ENCODE results near the gene ARHGEF16.

The ARHGEF16 gene

GRCh38 chr1:3432306-3432705 lies 22.2 kb upstream of the ARHGEF16 start:
- Histone ChIP-seq H3K36me3 (no peaks in the 10 kb centered on the region), H3K4me2 (no peak overlapping the region), H3K27me3 (peaks cover 4 to 50% (median 22%) of the 10 kb centered on the region in 11 experiments; a peak in 12 of 22 replicates), H3K9me3 (replicated peaks in 1 of 11) (no peaks in the 10 kb centered on the region), H3K27ac (no peak overlapping the region), H3K4me1 (no peaks in the 10 kb centered on the region), H4K20me1 (peaks cover 0 to 63% (median 0%) of the 10 kb centered on the region in 11 experiments; a peak in 8 of 22 replicates), H3K4me3 (no peak overlapping the region), H3K9ac (no peak overlapping the region)
- TF ChIP-seq Cebpa-rat (IDR thresholded peaks at IDR 0.05), result no peak

GRCh38 chr1:3433076-3433475 lies 21.4 kb upstream of the ARHGEF16 start:
- no peaks in the 10 kb centered on the region for H3K9me3 ChIP-seq (replicated peaks in 1 of 11)
- no peaks in the 10 kb centered on the region for H3K36me3 ChIP-seq
- H3K9ac ChIP-seq, result no peak overlapping the region
- no peak overlapping the region for H3K4me2 ChIP-seq
- peaks cover 4 to 50% (median 22%) of the 10 kb centered on the region in 11 experiments; a peak in 12 of 22 replicates for H3K27me3 ChIP-seq
- H3K4me3 ChIP-seq, result no peak overlapping the region
- peaks cover 0 to 57% (median 0%) of the 10 kb centered on the region in 11 experiments; a peak in 9 of 22 replicates for H4K20me1 ChIP-seq
- TF ChIP-seq Cebpa-rat (IDR thresholded peaks at IDR 0.05), result no peak
- no peaks in the 10 kb centered on the region for H3K4me1 ChIP-seq
- no peak overlapping the region for H3K27ac ChIP-seq

- Histone ChIP-seq H3K27me3 (peaks cover 4 to 49% (median 22%) of the 10 kb centered on the region in 11 experiments; a peak in 12 of 22 replicates), H3K4me1 (no peaks in the 10 kb centered on the region), H3K9ac (no peak overlapping the region), H3K4me3 (no peak overlapping the region), H4K20me1 (peaks cover 0 to 50% (median 0%) of the 10 kb centered on the region in 11 experiments; a peak in 9 of 22 replicates), H3K4me2 (no peak overlapping the region), H3K9me3 (replicated peaks in 1 of 11) (no peaks in the 10 kb centered on the region), H3K36me3 (no peaks in the 10 kb centered on the region), H3K27ac (no peak overlapping the region)
- no peak for TF ChIP-seq Cebpa-rat (IDR thresholded peaks at IDR 0.05)
Observed at GRCh38 chr1:3433596-3434320, 20.7 kb upstream of the ARHGEF16 start.

GRCh38 chr1:3434406-3435110 lies 19.9 kb upstream of the ARHGEF16 start:
- H3K4me1 ChIP-seq, result no peaks in the 10 kb centered on the region
- H3K27me3 ChIP-seq, result peaks cover 4 to 44% (median 22%) of the 10 kb centered on the region in 11 experiments; a peak in 12 of 22 replicates
- no peak for TF ChIP-seq Cebpa-rat (IDR thresholded peaks at IDR 0.05)

GRCh38 chr1:3435666-3436065 lies 18.8 kb upstream of the ARHGEF16 start:
- H3K9me3 ChIP-seq (replicated peaks in 1 of 11), result no peaks in the 10 kb centered on the region
- no peak for TF ChIP-seq Cebpa-rat (IDR thresholded peaks at IDR 0.05)
- H3K36me3 ChIP-seq, result no peaks in the 10 kb centered on the region
- H4K20me1 ChIP-seq, result peaks cover 0 to 31% (median 0%) of the 10 kb centered on the region in 11 experiments; a peak in 9 of 22 replicates
- peaks cover 4 to 44% (median 22%) of the 10 kb centered on the region in 11 experiments; a peak in 12 of 22 replicates for H3K27me3 ChIP-seq
- no peak overlapping the region for H3K9ac ChIP-seq
- no peak overlapping the region for H3K27ac ChIP-seq
- H3K4me3 ChIP-seq, result no peak overlapping the region
- H3K4me1 ChIP-seq, result no peaks in the 10 kb centered on the region; a peak in 1 of 20 replicates
- H3K4me2 ChIP-seq, result no peak overlapping the region

More at GRCh38 chr1:3434406-3435110, 19.9 kb upstream of the ARHGEF16 start:
- Histone ChIP-seq H3K27ac (no peak overlapping the region), H3K9me3 (replicated peaks in 1 of 11) (no peaks in the 10 kb centered on the region), H3K9ac (no peak overlapping the region), H3K4me2 (no peak overlapping the region), H4K20me1 (peaks cover 0 to 42% (median 0%) of the 10 kb centered on the region in 11 experiments; a peak in 9 of 22 replicates), H3K36me3 (no peaks in the 10 kb centered on the region), H3K4me3 (no peak overlapping the region)

- peaks cover 4 to 44% (median 22%) of the 10 kb centered on the region in 11 experiments; a peak in 12 of 22 replicates for H3K27me3 ChIP-seq
- TF ChIP-seq Cebpa-rat (IDR thresholded peaks at IDR 0.05), result no peak
Observed at GRCh38 chr1:3436451-3436850, 18.0 kb upstream of the ARHGEF16 start.

GRCh38 chr1:3436901-3437300 lies 17.6 kb upstream of the ARHGEF16 start:
- Histone ChIP-seq H3K9ac (no peak overlapping the region), H3K4me3 (no peak overlapping the region), H3K27me3 (peaks cover 4 to 45% (median 22%) of the 10 kb centered on the region in 11 experiments; a peak in 12 of 22 replicates)

More at GRCh38 chr1:3436451-3436850, 18.0 kb upstream of the ARHGEF16 start:
- Histone ChIP-seq H3K9ac (no peak overlapping the region), H4K20me1 (peaks cover 0 to 34% (median 0%) of the 10 kb centered on the region in 11 experiments; a peak in 8 of 22 replicates), H3K4me2 (no peak overlapping the region), H3K4me1 (no peaks in the 10 kb centered on the region; a peak in 1 of 20 replicates), H3K4me3 (no peak overlapping the region), H3K36me3 (no peaks in the 10 kb centered on the region), H3K9me3 (replicated peaks in 1 of 11) (no peaks in the 10 kb centered on the region), H3K27ac (no peak overlapping the region)

GRCh38 chr1:3438661-3439180 lies 15.7 kb upstream of the ARHGEF16 start:
- H3K27me3 ChIP-seq, result peaks cover 0 to 44% (median 20%) of the 10 kb centered on the region in 11 experiments; a peak in 12 of 22 replicates
- no peak overlapping the region for H3K9ac ChIP-seq
- no peak overlapping the region for H3K4me3 ChIP-seq
- H3K27ac ChIP-seq, result no peak overlapping the region
- H3K4me1 ChIP-seq, result no peaks in the 10 kb centered on the region; a peak in 1 of 20 replicates
- TF ChIP-seq Cebpa-rat (IDR thresholded peaks at IDR 0.05), result no peak
- no peak overlapping the region for H3K4me2 ChIP-seq
- H3K9me3 ChIP-seq (replicated peaks in 1 of 11), result no peaks in the 10 kb centered on the region
- H3K36me3 ChIP-seq, result no peaks in the 10 kb centered on the region
- H4K20me1 ChIP-seq, result peaks cover 0 to 22% (median 0%) of the 10 kb centered on the region in 11 experiments; a peak in 6 of 22 replicates

More at GRCh38 chr1:3436901-3437300, 17.6 kb upstream of the ARHGEF16 start:
- TF ChIP-seq Cebpa-rat (IDR thresholded peaks at IDR 0.05), result no peak
- peaks cover 0 to 34% (median 0%) of the 10 kb centered on the region in 11 experiments; a peak in 8 of 22 replicates for H4K20me1 ChIP-seq
- H3K36me3 ChIP-seq, result no peaks in the 10 kb centered on the region
- H3K27ac ChIP-seq, result no peak overlapping the region
- H3K9me3 ChIP-seq (replicated peaks in 1 of 11), result no peaks in the 10 kb centered on the region
- no peaks in the 10 kb centered on the region; a peak in 1 of 20 replicates for H3K4me1 ChIP-seq
- no peak overlapping the region for H3K4me2 ChIP-seq

Measured in BLaER1 treated with 17β-estradiol and CSF1 and Interleukin-3, amounts not matched to agents 10 nM and 100 nM (cell line).